HG03457 (cell line): ENCODE measurements around the gene RET.

ENCODE experiments used
- ATAC-seq: cut with Tn5 transposase; IDR thresholded peaks from one replicate; pipeline ENCODE4 v1.9.1; 2021; ENCODE audit warnings: moderate number of reproducible peaks; ENCODE audit not compliant: unreplicated experiment

Gene RET

GRCh38 chr10:43119416-43120115 lies 42.7 kb downstream of the RET start:
- no peak for ATAC-seq

- ATAC-seq = peak; percentile 3
Observed at GRCh38 chr10:43120116-43120928, 43.5 kb downstream of the RET start.

DNA sequence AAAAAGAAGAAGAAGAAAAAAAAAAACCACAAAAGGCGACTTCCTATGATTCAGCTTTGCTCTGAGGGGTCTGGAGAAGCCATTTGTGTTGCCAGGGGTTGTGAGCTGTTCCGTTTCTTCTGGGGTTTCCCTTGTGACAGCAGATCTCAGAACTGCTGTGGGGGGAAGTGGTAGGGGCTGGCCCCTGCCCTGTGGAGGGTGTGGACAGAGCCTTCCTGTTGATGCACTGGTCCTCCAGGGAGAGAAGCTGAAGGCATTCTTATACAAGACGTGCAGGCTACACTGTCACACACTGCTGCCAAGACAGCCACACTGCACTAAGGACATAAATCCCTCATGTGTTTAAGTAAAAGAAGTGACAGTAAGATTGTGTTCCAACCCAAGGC lies 44.1 kb downstream of the RET start:
- ATAC-seq = peak; percentile 89

DNA sequence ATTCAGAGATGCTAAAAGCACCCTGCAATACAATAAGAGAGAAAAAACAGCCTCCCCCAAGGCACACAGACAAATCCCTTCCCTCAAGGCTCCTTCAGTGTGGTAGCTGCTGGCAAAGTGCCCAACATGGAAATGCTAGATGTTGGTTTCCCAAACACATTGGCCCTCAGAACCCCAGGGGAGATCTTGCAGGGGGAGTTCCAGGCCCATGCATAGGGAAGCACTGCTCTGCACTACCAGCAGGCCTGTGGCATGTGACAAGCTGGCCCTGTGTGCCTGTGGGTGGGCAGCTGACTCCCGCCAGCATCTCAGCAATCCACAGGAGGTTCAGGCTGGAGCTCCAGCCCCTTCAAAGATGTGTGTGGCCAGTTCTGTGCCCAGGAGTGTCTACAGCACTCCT lies 44.6 kb downstream of the RET start:
- ATAC-seq = no peak

DNA sequence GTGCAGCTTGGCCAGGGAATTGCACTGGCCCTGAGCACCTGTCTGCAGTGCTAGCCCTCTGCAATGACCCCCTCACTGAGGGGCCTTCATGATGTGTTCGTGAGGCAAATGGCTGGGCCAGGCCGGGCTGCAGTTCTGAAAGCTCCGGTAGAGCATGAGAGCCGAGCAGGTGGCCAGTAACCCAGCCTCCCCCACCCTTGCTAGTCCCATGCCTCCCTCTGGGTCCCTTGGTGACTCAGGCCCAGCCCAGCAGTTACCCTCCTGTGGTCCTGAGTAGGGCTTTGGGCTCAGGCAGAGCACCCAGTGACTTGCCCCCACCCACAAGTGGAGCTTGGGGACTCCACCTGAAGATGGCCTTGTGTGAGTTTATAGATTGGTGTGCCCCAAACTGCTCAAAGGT lies 45.2 kb downstream of the RET start:
- ATAC-seq = no peak

DNA sequence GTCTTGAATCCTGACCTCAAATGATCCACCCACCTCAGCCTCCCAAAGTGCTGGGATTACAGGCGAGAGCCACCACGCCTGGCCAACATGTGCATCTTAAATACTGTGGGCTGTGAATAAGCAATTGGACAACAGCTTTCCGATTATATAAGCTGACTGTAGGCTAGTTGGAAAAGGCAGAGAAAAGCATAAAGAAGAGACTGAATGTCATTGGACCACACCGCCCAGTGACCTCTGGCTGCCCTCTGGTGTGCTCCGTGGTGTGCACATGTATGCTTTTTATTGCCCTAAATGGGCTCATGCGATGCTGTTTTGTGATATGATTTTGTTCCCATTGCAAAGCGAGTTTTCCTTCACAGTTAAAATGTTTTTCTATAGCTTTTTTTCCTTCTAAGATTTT lies 46.0 kb downstream of the RET start:
- ATAC-seq = no peak

- ATAC-seq = no peak
Observed at GRCh38 chr10:43123361-43124093, 46.7 kb downstream of the RET start.

GRCh38 chr10:43124094-43124521 lies 47.2 kb downstream of the RET start:
- ATAC-seq = no peak

DNA sequence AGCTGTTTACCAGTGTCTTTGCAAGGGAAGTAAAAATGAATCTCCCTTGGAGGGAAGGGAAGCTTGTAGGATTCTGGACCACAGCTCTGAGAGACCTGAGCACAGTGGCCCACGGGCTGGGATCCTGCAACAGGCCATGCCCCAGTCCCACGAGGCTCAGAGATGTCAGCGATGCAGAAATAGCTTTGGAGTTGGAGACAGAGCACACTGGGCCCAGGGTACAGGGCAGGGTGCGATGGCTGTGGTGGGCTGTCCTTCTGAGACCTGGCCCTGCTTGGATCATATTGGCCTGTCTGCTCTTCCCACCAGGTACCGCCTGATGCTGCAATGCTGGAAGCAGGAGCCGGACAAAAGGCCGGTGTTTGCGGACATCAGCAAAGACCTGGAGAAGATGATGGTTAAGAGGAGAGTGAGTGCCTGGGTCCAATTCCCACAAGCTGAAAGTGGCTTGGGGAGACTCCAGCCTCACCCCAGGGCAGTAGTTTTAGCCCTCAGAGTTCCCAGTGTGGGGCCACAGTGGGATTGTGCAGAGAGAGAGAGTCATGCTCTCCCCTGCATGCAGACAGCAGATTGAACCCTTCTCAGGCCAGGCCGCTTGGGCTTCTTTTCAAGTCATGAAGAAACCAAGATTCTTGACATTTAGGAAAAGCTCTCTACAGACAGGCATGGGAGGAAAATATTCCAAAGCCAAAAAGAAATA lies 47.9 kb downstream of the RET start:
- ATAC-seq = no peak

DNA sequence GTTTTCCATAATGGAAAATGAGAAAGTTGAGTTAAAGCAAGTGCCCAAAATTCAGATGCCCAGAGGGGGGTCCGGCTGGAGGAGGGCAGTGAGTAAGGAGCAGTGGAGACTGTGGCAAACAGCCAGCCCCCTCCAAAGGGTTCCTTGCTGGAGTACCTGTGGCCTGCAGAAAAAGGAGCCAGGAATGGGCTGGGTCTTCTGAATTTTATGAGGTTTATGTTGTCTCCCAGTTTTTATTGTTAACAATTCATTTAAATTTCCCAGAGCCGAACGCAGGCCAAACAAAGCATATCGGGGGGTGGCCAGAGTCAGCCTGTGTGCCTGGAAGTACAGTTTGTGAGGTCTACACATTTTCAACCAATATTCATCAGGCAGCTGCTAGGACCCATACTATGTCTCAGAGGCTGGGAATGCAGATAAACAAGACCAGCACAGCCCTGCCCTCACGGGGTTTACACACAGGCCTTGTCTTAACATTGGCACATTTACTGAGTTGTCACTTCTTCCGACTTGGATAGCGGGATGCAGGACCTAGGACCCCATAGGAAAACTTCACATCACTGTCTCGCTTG lies 48.5 kb downstream of the RET start:
- ATAC-seq = no peak

GRCh38 chr10:43125881-43126731 lies 49.2 kb downstream of the RET start:
- ATAC-seq = no peak

DNA sequence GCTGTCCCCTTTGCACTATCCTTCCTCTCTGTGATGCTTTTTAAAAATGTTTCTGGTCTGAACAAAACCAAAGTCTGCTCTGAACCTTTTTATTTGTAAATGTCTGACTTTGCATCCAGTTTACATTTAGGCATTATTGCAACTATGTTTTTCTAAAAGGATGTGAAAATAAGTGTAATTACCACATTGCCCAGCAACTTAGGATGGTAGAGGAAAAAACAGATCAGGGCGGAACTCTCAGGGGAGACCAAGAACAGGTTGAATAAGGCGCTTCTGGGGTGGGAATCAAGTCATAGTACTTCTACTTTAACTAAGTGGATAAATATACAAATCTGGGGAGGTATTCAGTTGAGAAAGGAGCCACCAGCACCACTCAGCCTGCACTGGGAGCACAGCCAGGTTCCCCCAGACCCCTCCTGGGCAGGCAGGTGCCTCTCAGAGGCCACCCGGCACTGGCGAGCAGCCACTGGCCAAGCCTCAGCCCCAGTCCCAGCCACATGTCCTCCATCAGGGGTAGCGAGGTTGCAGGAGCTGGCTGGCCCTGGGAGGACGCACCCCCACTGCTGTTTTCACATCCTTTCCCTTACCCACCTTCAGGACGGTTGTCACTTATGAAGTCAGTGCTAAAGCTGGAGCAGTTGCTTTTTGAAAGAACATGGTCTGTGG lies 50.0 kb downstream of the RET start:
- no peak for ATAC-seq

GRCh38 chr10:43127442-43127841 lies 50.6 kb downstream of the RET start:
- no peak for ATAC-seq

- no peak for ATAC-seq
Observed at GRCh38 chr10:43128331-43128730, 51.5 kb downstream of the RET start.

GRCh38 chr10:43128958-43129706 lies 52.3 kb downstream of the RET start:
- no peak for ATAC-seq

GRCh38 chr10:43130770-43131171 lies 53.9 kb downstream of the RET start:
- no peak for ATAC-seq

DNA sequence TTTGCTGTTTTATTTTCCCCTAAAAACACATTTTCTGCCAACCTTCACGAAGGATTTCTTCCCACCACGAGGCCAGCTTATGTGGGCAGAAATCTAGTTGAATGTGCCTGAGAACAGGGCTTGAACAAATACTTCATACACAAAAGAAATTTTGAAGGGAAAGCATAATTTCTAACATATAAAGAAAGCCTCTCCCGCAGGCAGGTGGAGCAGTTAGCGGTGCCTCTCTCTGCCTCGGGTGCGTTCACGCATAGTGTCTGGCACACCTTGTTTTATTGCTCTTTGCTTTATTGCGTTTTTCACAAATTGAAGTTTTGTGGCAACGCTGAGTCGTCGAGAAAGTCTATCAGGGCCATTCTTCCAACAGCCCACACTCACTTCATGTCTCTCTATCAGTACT lies 54.4 kb downstream of the RET start:
- ATAC-seq = no peak

DNA sequence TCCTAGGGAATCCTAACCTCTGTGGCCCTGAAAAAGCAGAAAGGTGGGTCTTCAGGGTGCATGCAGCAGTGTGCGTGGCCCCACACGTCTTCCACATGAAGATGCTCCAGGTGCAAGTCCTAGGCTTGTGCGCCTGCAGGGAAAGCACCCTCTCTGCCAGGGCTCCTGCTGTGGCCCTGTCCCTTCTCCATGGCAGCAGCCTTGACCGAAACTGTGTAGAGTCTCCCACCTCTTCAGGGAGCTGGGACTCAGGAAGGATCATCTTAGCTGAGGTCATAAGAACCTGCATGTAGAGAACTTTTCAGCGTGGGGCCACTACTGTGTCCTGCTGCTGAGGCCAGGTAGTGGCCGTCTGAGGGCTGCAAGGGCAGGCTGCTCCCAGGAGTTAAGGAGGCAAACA lies 55.0 kb downstream of the RET start:
- ATAC-seq = no peak
